HG03457 (cell line): ENCODE results near the gene CCNYL1.

Experiments used
- ATAC-seq: cut with Tn5 transposase; IDR thresholded peaks from one replicate; pipeline ENCODE4 v1.9.1; 2021; ENCODE audit warnings: moderate number of reproducible peaks; ENCODE audit not compliant: unreplicated experiment

Gene CCNYL1

GRCh38 chr2:207787017-207787416 is 75.6 kb downstream of the CCNYL1 start:
- ATAC-seq, result no peak

- ATAC-seq, result no peak
Observed at GRCh38 chr2:207787800-207788199, 76.4 kb downstream of the CCNYL1 start.

GRCh38 chr2:207790898-207791297 is 79.5 kb downstream of the CCNYL1 start:
- no peak for ATAC-seq

- ATAC-seq, result no peak
Observed at GRCh38 chr2:207791579-207792243, 80.3 kb downstream of the CCNYL1 start.

- no peak for ATAC-seq
Observed at GRCh38 chr2:207792244-207792785, 80.9 kb downstream of the CCNYL1 start.

GRCh38 chr2:207796585-207797350 is 85.3 kb downstream of the CCNYL1 start:
- ATAC-seq, result no peak

- ATAC-seq, result no peak
Observed at GRCh38 chr2:207801259-207801658, 89.8 kb downstream of the CCNYL1 start.

- no peak for ATAC-seq
Observed at GRCh38 chr2:207802650-207803049, 91.2 kb downstream of the CCNYL1 start.
